ENCODE data around the gene PHF2.

PHF2 gene

GRCh38 chr9:93721417-93721965, 145.1 kb downstream of the PHF2 start:
- Mint-ChIP-seq H3K9me3 (peaks cover 9% of the 10 kb centered on the region), H3K27ac (no peak overlapping the region), H3K4me1 (no peaks in the 10 kb centered on the region), H3K4me3 (no peak overlapping the region), H3K27me3 (ENCODE audit: low read depth) (peaks cover 5% of the 10 kb centered on the region), H3K36me3 (ENCODE audit: low read depth) (no peaks in the 10 kb centered on the region)
- no peak for TF ChIP-seq CTCF (IDR thresholded peaks at IDR 0.05; ENCODE audit: unreplicated experiment in 3 of 3)

- Mint-ChIP-seq H3K9me3 (peaks cover 12% of the 10 kb centered on the region), H3K36me3 (ENCODE audit: low read depth) (no peaks in the 10 kb centered on the region), H3K4me3 (no peak overlapping the region), H3K27ac (no peak overlapping the region), H3K27me3 (ENCODE audit: low read depth) (peaks cover 4% of the 10 kb centered on the region), H3K4me1 (no peaks in the 10 kb centered on the region)
- no peak for TF ChIP-seq CTCF (IDR thresholded peaks at IDR 0.05; ENCODE audit: unreplicated experiment in 3 of 3)
Measured at GRCh38 chr9:93724852-93725251, 148.5 kb downstream of the PHF2 start.

GRCh38 chr9:93725382-93725781, 149.0 kb downstream of the PHF2 start:
- Mint-ChIP-seq H3K9me3 (peaks cover 12% of the 10 kb centered on the region), H3K27me3 (ENCODE audit: low read depth) (peaks cover 4% of the 10 kb centered on the region), H3K27ac (no peak overlapping the region), H3K4me1 (no peaks in the 10 kb centered on the region), H3K36me3 (ENCODE audit: low read depth) (no peaks in the 10 kb centered on the region), H3K4me3 (no peak overlapping the region)
- no peak for TF ChIP-seq CTCF (IDR thresholded peaks at IDR 0.05; ENCODE audit: unreplicated experiment in 3 of 3)

GRCh38 chr9:93726147-93726546, 149.8 kb downstream of the PHF2 start:
- H3K9me3 Mint-ChIP-seq, result peaks cover 12% of the 10 kb centered on the region
- no peaks in the 10 kb centered on the region for H3K36me3 Mint-ChIP-seq (ENCODE audit: low read depth)
- H3K27ac Mint-ChIP-seq, result no peak overlapping the region
- TF ChIP-seq CTCF (IDR thresholded peaks at IDR 0.05; ENCODE audit: unreplicated experiment in 3 of 3), result no peak
- H3K4me3 Mint-ChIP-seq, result no peak overlapping the region
- no peaks in the 10 kb centered on the region for H3K4me1 Mint-ChIP-seq
- peaks cover 4% of the 10 kb centered on the region for H3K27me3 Mint-ChIP-seq (ENCODE audit: low read depth)
